Nephron progenitor cell (in vitro differentiated cells): ENCODE results near the gene FAM180A.

Source experiments
- DNase-seq: peaks from one replicate; pipeline ENCODE4 v3.0.0; 2021
- H3K27ac Mint-ChIP-seq: 2 replicates; pipeline ENCODE4 v1.8.0; 2021; ENCODE audit warnings: mild to moderate bottlenecking, moderate library complexity, mixed read lengths
- H3K27me3 Mint-ChIP-seq: 2 replicates; pipeline ENCODE4 v1.8.0; 2021; ENCODE audit warnings: mild to moderate bottlenecking, low read depth, mixed read lengths; ENCODE audit not compliant: poor library complexity
- H3K36me3 Mint-ChIP-seq: 2 replicates; pipeline ENCODE4 v1.8.0; 2021; ENCODE audit warnings: low read depth, mixed read lengths
- H3K4me1 Mint-ChIP-seq: 2 replicates; pipeline ENCODE4 v1.8.0; 2021; ENCODE audit warnings: mixed read lengths
- H3K4me3 Mint-ChIP-seq: 2 replicates; pipeline ENCODE4 v1.8.0; 2021; ENCODE audit warnings: mild to moderate bottlenecking, moderate library complexity, mixed read lengths
- H3K9me3 Mint-ChIP-seq: 2 replicates; pipeline ENCODE4 v1.8.0; 2021; ENCODE audit warnings: mild to moderate bottlenecking, moderate library complexity, mixed read lengths
- CTCF ChIP-seq: fragments of 200-600 bp; sonication (generic); IDR thresholded peaks from 2 replicates; pipeline ENCODE4 v1.5.0; 2021; ENCODE audit warnings: antibody characterized with exemption

Gene FAM180A

GRCh38 chr7:135791543-135792362 is 43.1 kb upstream of the FAM180A start:
- TF ChIP-seq CTCF: no peak
- Mint-ChIP-seq H3K4me3 (no peak overlapping the region), H3K9me3 (peaks cover 15% of the 10 kb centered on the region), H3K27ac (no peak overlapping the region), H3K27me3 (peaks cover 6% of the 10 kb centered on the region), H3K36me3 (no peaks in the 10 kb centered on the region), H3K4me1 (peaks cover 13% of the 10 kb centered on the region)
- DNase-seq: no peak

DNA sequence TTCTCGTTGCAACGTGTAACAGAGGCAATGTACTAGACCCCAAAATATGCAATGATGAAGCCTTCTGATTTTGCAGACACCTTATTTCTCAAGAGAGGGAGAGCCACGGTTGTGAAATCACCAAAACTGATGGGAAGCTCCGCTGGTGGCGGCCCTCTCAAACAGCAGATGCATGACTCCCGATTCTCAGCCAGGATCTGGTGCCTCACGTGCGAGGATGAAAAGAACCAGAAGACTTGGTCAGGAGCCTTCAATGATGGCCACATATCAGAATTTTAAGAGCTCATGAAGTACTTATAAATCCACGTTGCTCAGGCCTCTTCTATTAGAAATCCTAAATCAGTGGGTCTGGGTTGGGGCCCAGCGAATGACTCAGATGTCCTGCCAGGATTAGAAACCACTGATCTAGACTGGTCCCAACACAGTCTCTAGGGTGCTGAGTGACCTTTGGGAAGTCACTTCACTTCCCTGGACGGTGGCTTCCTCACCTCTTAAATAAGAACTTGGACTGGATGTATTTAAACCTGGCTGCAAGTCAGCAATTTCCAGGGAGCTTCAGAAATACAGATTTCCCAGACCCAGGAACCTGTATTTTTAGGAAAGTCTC is 41.9 kb upstream of the FAM180A start:
- no peaks in the 10 kb centered on the region for H3K36me3 Mint-ChIP-seq
- H3K4me3 Mint-ChIP-seq: no peak overlapping the region
- H3K4me1 Mint-ChIP-seq: peaks cover 13% of the 10 kb centered on the region
- no peak overlapping the region for H3K27ac Mint-ChIP-seq
- H3K27me3 Mint-ChIP-seq: peaks cover 6% of the 10 kb centered on the region
- TF ChIP-seq CTCF: no peak
- DNase-seq: no peak
- H3K9me3 Mint-ChIP-seq: peaks cover 15% of the 10 kb centered on the region

DNA sequence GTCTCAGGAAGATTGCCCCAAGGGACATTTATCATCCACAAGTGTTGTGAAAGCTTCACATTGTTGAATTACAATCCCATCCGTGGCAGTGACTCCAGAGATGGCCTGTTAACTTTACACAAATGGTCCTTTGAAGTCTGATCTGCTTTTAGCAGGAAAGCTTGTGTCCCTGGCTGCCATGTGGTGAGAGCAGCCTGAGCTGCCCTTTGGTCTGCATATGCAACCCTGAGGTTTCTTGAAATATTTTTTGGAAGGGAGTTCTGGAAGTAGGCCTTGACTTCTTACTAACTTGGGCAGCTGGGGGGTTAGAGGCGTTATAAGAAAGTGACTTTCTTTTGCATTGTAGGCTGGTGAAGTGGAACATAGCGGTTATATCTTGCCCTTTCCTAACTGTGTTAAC is 41.3 kb upstream of the FAM180A start:
- DNase-seq: no peak

GRCh38 chr7:135789431-135789830 is 40.8 kb upstream of the FAM180A start:
- Mint-ChIP-seq H3K36me3 (no peaks in the 10 kb centered on the region), H3K27me3 (peaks cover 8% of the 10 kb centered on the region), H3K9me3 (peaks cover 14% of the 10 kb centered on the region), H3K4me3 (no peak overlapping the region), H3K4me1 (peaks cover 13% of the 10 kb centered on the region), H3K27ac (no peak overlapping the region)
- TF ChIP-seq CTCF: no peak
- DNase-seq: no peak

More for the DNA sequence above, 41.3 kb upstream of the FAM180A start:
- Mint-ChIP-seq H3K4me1 (peaks cover 13% of the 10 kb centered on the region), H3K4me3 (no peak overlapping the region), H3K27me3 (peaks cover 6% of the 10 kb centered on the region), H3K36me3 (no peaks in the 10 kb centered on the region), H3K9me3 (peaks cover 15% of the 10 kb centered on the region), H3K27ac (no peak overlapping the region)
- no peak for TF ChIP-seq CTCF

- Mint-ChIP-seq H3K36me3 (no peaks in the 10 kb centered on the region), H3K4me1 (peaks cover 13% of the 10 kb centered on the region), H3K27ac (no peak overlapping the region), H3K4me3 (no peak overlapping the region), H3K9me3 (no peaks in the 10 kb centered on the region), H3K27me3 (peaks cover 10% of the 10 kb centered on the region)
- no peak for DNase-seq
- no peak for TF ChIP-seq CTCF
These were observed 38.3 kb upstream of the FAM180A start for GRCh38 chr7:135786911-135787310.
